Activated CD4-positive, CD25-positive, alpha-beta regulatory T cell (primary cell): ENCODE measurements around the gene ONECUT1.

Experiments
- DNase-seq, 4 experiments: peaks; one replicate each; lab custom pipeline; 2025; lab: John Stamatoyannopoulos, UW

ONECUT1 gene

GRCh38 chr15:52782514-52782913 lies 7.6 kb downstream of the ONECUT1 start:
- no peak for DNase-seq

GRCh38 chr15:52780172-52780980 lies 9.8 kb downstream of the ONECUT1 start:
- DNase-seq = peak; percentile 14 to 40 (median 18)

- DNase-seq = no peak
These were observed 11.7 kb downstream of the ONECUT1 start for GRCh38 chr15:52778457-52778856.

DNA sequence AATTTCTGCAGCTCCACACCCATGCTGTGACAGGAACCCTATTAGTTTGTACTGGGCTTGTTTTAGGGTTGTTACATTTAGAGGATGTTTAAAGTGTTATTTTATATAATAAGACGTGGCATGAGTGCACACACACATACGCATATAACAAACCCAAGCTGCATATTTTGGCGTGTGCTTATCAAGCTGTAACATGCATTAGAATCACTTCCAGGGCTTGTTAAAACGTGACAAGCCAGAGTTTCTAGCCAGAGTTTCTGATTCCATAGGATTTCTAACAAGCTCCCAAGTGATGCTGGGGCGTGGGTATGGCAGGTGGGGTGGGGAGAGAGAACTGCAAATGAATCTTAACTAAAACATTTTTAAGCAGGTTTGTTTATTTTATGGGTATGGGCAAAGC lies 17.4 kb downstream of the ONECUT1 start:
- no peak for DNase-seq

GRCh38 chr15:52765785-52766184 lies 24.4 kb downstream of the ONECUT1 start:
- no peak for DNase-seq

GRCh38 chr15:52764731-52765130 lies 25.4 kb downstream of the ONECUT1 start:
- DNase-seq = no peak

- no peak for DNase-seq
These were observed 27.5 kb downstream of the ONECUT1 start for GRCh38 chr15:52762621-52763020.

- no peak for DNase-seq
These were observed 29.6 kb downstream of the ONECUT1 start for GRCh38 chr15:52760562-52760961.

- no peak for DNase-seq
These were observed 30.2 kb downstream of the ONECUT1 start for GRCh38 chr15:52759969-52760368.

GRCh38 chr15:52757496-52757895 lies 32.6 kb downstream of the ONECUT1 start:
- DNase-seq = no peak

- no peak for DNase-seq
These were observed 38.6 kb downstream of the ONECUT1 start for GRCh38 chr15:52751522-52751921.

DNA sequence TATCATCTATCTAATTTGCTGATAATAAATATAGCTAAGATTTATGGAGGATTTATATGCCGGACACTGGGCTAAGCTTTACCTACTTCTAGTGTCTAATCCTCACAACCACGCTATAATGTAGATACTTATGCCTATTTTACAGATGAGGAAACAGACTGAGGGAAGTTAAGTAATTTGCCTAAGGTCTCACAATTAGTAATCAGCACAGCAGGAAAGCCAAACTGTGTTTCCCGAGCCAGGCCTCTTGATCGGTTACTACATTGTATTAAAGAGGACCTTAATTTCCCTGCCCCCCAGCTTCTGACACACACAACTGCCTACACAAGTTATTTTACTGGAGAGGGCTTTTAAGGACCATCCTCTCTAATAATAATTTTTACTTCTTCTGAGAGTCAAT lies 40.9 kb downstream of the ONECUT1 start:
- no peak for DNase-seq

DNA sequence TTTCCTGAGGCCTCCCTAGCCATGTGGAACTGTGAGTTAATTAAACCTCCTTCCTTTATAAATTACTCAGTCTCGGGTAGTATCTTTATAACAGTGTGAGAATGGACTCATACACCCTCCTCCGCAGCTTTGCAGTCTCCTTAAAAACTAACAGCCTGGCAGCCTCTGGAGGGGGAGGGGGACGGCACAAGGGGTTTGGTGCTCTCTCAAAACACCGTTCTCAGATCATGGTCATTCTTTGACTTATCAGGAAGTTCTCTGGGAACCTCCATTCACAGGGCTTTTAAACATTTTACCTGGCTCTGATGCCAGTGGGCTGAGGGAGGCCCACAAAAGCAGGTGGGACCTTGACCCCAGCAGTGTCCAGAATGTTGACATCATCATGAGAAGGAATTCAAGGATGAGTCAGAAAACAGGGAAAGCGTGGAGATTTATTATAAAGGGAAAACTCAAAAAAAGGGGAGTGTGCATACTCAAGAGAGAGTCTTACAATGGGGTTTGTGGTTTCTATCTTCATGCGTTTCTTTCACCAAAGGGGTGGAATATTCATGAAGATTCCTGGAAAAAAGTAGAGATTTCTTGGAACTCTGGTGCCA lies 43.9 kb downstream of the ONECUT1 start:
- DNase-seq = no peak

- DNase-seq = no peak
These were observed 44.6 kb downstream of the ONECUT1 start for GRCh38 chr15:52745326-52746161.

GRCh38 chr15:52738311-52738710 lies 51.8 kb downstream of the ONECUT1 start:
- DNase-seq = no peak

- no peak for DNase-seq
These were observed 52.4 kb downstream of the ONECUT1 start for GRCh38 chr15:52737720-52738119.

DNA sequence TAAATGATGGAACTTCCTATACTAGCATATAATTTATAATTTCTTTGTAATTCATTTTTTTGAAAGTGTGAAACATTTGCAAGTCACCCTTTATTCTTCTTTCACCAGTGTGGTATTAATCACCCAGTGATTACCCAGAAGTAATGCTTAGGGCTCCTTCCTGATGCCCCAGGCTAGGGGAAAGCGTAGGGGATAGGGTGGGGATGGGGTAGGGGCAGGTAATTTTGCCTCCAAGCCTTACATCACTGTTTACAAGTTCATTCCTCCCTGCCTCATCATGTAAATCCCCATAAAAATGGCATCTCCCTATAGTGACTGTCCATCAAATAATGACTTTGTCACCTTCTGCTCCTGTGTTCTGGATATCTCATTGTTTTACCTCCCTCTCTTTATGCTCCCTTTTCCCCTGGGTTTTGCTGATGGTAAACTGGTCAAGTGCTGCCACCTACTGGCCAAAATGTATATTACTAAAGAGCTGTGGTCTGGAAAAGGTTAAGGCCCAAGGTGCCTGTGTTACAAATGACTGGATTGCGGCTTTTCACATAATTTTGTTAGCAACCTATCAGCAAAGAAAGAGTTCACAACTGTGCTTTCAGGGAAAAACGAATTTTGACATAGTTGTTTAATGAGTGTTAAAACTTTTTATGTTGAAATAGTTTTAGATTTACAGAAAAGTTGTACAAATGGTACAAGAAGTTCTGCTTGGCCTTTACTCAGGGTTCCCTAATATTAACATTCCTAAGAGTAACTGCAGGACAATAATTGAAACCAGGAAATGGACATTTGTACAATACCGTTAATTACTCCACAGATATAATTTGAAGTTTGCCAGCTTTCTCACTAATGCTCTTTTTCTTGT lies 54.7 kb downstream of the ONECUT1 start:
- peak; percentile 35 to 44 (median 41) for DNase-seq

DNA sequence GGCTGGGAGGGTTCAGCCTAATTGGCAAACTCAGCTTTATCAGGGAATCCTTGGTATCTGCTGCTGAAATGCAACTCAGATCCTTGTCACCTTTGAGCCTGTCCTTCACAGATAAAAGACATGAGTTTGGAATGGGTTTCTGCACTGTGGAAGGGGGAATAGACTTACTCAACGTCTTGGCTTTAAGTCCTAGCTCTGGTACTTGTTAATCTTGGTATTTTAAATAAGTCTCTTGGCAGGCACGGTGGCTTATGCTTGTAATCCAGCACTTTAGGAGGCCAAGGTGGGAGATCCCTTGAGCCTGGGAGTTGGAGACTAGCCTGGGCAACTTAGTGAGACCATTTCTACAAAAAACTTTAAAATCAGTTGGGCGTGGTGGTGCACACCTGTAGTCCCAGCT lies 55.8 kb downstream of the ONECUT1 start:
- no peak for DNase-seq

GRCh38 chr15:52733696-52734255 lies 56.4 kb downstream of the ONECUT1 start:
- DNase-seq = no peak

GRCh38 chr15:52733088-52733487 lies 57.0 kb downstream of the ONECUT1 start:
- DNase-seq = no peak

DNA sequence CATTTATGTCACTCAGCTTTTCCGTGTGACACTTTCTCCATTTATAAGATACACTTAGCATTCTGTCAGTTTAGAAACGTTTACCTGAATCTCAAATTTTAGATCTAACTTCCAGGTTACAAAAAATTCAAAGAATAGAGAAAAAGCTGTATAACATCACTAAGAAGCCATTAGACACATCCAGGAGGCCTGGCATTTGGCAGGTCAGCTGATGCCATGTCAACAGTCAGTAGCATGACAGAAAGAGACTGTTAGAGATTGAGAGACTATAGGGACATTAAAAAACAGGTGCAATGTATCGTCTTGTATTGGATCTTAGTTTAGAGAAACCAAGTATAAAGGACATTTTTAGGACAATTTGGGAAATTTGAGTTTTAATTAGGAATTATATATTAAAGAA lies 57.6 kb downstream of the ONECUT1 start:
- no peak for DNase-seq
